Fibroblast of lung (primary cell): ENCODE measurements around the gene LRRC49. TPM values are rescaled to one million over a fixed set of nuclear protein-coding genes. Genes with fewer than 3 reads are reported as not detected.

Experiments used
- DNase-seq, 2 donors: peaks; one replicate each; pipeline versions ENCODE4 v3.0.0 to v3.0.0-alpha.2; 2010; ENCODE audit warnings: low read depth in 2 of 2
- H2AFZ ChIP-seq: 2 replicates; pipeline ENCODE4 v1.5.1; 2012; ENCODE audit warnings: low read length, control low read depth, inconsistent platforms
- H3K27ac ChIP-seq: 2 replicates; pipeline ENCODE4 v1.5.1; 2011; ENCODE audit warnings: low read length, control low read depth; ENCODE audit not compliant: insufficient read depth
- H3K27me3 ChIP-seq: 2 replicates; pipeline ENCODE4 v1.5.1; 2011; ENCODE audit warnings: mild to moderate bottlenecking, low read length; ENCODE audit not compliant: control insufficient read depth, insufficient read depth
- H3K36me3 ChIP-seq: 2 replicates; pipeline ENCODE4 v1.5.1; 2011; ENCODE audit warnings: low read length; ENCODE audit not compliant: control insufficient read depth, insufficient read depth
- H3K4me1 ChIP-seq: 2 replicates; pipeline ENCODE4 v1.5.1; 2011; ENCODE audit warnings: low read length; ENCODE audit not compliant: control insufficient read depth, insufficient read depth; ENCODE audit errors: extremely low read depth
- H3K4me2 ChIP-seq: 2 replicates; pipeline ENCODE4 v1.5.1; 2011; ENCODE audit warnings: low read length, control low read depth; ENCODE audit not compliant: insufficient read depth; ENCODE audit errors: extremely low read depth
- H3K4me3 ChIP-seq, 4 experiments: fragments of 200-600 bp in 1 of 4; sonication (generic) in 1 of 4; replicated peaks in 1 of 4; 2 replicates each; pipeline ENCODE4 v1.5.1; 2011 to 2016; ENCODE audit warnings: low read length in 4 of 4, low read depth in 3 of 4, mild to moderate bottlenecking in 3 of 4, control low read depth in 2 of 4, inconsistent platforms in 1 of 4, mixed read lengths in 1 of 4; ENCODE audit not compliant: insufficient read depth in 1 of 4; ENCODE audit errors: control extremely low read depth in 1 of 4
- H3K79me2 ChIP-seq: 2 replicates; pipeline ENCODE4 v1.5.1; 2012; ENCODE audit warnings: mild to moderate bottlenecking, low read length, inconsistent platforms; ENCODE audit not compliant: control insufficient read depth, insufficient read depth
- H3K9ac ChIP-seq: 2 replicates; pipeline ENCODE4 v1.5.1; 2011; ENCODE audit warnings: mild to moderate bottlenecking, low read length, control low read depth; ENCODE audit not compliant: insufficient read depth
- H3K9me3 ChIP-seq: 2 replicates; pipeline ENCODE4 v1.5.1; 2012; ENCODE audit warnings: low read depth, low read length; ENCODE audit not compliant: control insufficient read depth, insufficient read depth
- H4K20me1 ChIP-seq: 2 replicates; pipeline ENCODE4 v1.5.1; 2011; ENCODE audit warnings: low read length; ENCODE audit not compliant: control insufficient read depth, insufficient read depth; ENCODE audit errors: extremely low read depth
- EZH2 ChIP-seq: IDR thresholded peaks from 2 replicates; pipeline ENCODE4 v1.5.1; 2012; ENCODE audit warnings: low read length, control low read depth, mild to moderate bottlenecking; ENCODE audit errors: missing control alignments
- polyA plus RNA-seq, 2 donors: library from polyadenylated mRNA; depleted of rRNA in 1 of 2; stranded (reverse) in 1 of 2; unstranded in 1 of 2; fragments of >200 nt; gene quantifications; 2 replicates each; pipeline ENCODE4 v1.2.1, GENCODE V29; 2011 to 2012; ENCODE audit warnings: missing spikeins in 1 of 2
- total RNA-seq: library from RNA; depleted of rRNA; stranded (reverse); fragments of >200 nt; gene quantifications from 2 replicates; pipeline ENCODE4 v1.2.1, GENCODE V29; 2014
- TF ChIP-seq, protein P1 (sequence below), 2 donors: IDR thresholded peaks in 1 of 2; conservative IDR thresholded peaks in 1 of 2; 1 replicate in 1 of 2; 2 replicates in 1 of 2; pipeline ENCODE4 v1.5.1; 2011 to 2012; ENCODE audit warnings: low read length in 2 of 2, control low read depth in 1 of 2, inconsistent platforms in 1 of 2, low read depth in 1 of 2, mild to moderate bottlenecking in 1 of 2

Gene LRRC49
- total and polyA plus RNA-seq, 2 donors (not counting 1 experiment from before 2014, with no cell fraction given) = 10.0 to 31.5 TPM

DNA sequence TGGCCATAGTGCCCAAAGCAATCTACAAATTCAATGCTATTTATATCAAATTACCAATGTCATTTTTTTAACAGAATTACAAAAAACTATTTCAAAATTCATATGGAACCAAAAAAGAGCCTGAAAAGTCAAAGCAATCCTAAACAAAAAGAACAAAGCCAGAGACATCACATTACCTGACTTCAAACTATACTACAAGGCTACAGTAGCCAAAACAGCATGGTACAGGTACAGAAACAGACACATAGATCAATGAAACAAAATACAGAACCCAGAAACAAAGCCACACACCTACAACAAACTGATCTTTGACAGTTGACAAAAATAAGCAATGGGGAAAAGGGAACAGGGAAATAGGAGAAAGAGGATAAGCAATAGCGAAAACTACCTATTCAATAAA, 196.1 kb downstream of the LRRC49 start:
- peaks cover 6% of the 10 kb centered on the region for H3K4me1 ChIP-seq
- no peaks in the 10 kb centered on the region for H3K9me3 ChIP-seq
- no peaks in the 10 kb centered on the region for H3K27me3 ChIP-seq
- H3K4me2 ChIP-seq = no peak overlapping the region
- TF ChIP-seq, protein P1, sequence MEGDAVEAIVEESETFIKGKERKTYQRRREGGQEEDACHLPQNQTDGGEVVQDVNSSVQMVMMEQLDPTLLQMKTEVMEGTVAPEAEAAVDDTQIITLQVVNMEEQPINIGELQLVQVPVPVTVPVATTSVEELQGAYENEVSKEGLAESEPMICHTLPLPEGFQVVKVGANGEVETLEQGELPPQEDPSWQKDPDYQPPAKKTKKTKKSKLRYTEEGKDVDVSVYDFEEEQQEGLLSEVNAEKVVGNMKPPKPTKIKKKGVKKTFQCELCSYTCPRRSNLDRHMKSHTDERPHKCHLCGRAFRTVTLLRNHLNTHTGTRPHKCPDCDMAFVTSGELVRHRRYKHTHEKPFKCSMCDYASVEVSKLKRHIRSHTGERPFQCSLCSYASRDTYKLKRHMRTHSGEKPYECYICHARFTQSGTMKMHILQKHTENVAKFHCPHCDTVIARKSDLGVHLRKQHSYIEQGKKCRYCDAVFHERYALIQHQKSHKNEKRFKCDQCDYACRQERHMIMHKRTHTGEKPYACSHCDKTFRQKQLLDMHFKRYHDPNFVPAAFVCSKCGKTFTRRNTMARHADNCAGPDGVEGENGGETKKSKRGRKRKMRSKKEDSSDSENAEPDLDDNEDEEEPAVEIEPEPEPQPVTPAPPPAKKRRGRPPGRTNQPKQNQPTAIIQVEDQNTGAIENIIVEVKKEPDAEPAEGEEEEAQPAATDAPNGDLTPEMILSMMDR (conservative IDR thresholded peaks at IDR 0.05 in 1 of 2, IDR thresholded peaks at IDR 0.05 in 1 of 2; ENCODE audit: low read depth in 1 of 2, low read length in 2 of 2) = no peak
- TF ChIP-seq EZH2 = no peak
- H3K36me3 ChIP-seq = no peaks in the 10 kb centered on the region
- no peak overlapping the region for H3K4me3 ChIP-seq
- H3K27ac ChIP-seq = no peak overlapping the region
- H2AFZ ChIP-seq = no peak overlapping the region
- H4K20me1 ChIP-seq = no peaks in the 10 kb centered on the region
- H3K79me2 ChIP-seq = no peaks in the 10 kb centered on the region
- no peak for DNase-seq
- H3K9ac ChIP-seq = no peak overlapping the region

DNA sequence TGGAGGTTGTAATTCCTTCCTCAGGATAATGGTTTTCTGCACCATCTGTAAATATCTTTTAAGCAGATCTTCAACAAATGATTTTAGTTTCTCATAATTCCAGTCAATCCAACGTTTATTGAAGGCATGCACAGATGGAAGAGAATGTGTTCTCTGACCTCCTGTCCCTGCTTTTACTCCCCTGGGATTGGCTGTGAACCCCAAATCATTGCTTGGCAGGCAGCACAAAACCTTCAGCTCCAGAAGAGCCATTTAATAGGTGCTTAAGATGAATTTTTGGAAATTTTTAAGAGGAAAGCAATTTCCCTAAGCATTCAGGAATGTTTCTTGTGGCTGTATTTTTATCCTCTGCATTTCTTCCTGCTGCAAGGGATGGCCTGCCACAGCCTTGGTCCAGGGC, 197.2 kb downstream of the LRRC49 start:
- DNase-seq = no peak
- Histone ChIP-seq H3K4me1 (peaks cover 6% of the 10 kb centered on the region), H3K9me3 (no peaks in the 10 kb centered on the region), H3K79me2 (no peaks in the 10 kb centered on the region), H3K4me2 (no peak overlapping the region), H3K27me3 (no peaks in the 10 kb centered on the region), H2AFZ (no peak overlapping the region), H3K36me3 (no peaks in the 10 kb centered on the region), H4K20me1 (no peaks in the 10 kb centered on the region), H3K9ac (no peak overlapping the region), H3K27ac (no peak overlapping the region), H3K4me3 (no peak overlapping the region)
- TF ChIP-seq, protein P1 (conservative IDR thresholded peaks at IDR 0.05 in 1 of 2, IDR thresholded peaks at IDR 0.05 in 1 of 2; ENCODE audit: low read depth in 1 of 2, low read length in 2 of 2) = no peak
- TF ChIP-seq EZH2 = no peak

DNA sequence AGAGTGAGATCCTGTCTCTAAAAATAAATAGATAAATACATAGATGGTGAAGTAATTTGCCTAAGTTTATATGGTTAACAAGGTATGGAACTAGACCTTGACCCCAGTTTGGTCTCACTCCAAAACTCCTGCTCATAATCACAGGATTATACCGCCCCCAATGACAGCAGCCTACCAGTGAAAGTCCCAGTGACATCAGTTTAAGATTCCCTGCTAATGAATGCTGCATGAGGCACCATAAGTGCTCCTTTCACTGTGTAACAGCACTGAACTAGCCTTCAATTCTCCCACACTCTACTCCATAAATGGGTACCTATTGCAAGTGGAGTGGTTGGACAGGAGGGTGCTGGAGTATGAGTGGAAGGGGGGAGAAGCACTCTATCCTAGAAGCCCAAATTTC, 199.0 kb downstream of the LRRC49 start:
- Histone ChIP-seq H3K36me3 (no peaks in the 10 kb centered on the region), H3K4me1 (peaks cover 6% of the 10 kb centered on the region), H3K9ac (no peak overlapping the region), H3K79me2 (no peaks in the 10 kb centered on the region), H3K9me3 (no peaks in the 10 kb centered on the region), H2AFZ (no peak overlapping the region), H4K20me1 (no peaks in the 10 kb centered on the region), H3K4me2 (no peak overlapping the region), H3K27ac (no peak overlapping the region), H3K27me3 (no peaks in the 10 kb centered on the region), H3K4me3 (no peak overlapping the region)
- peak in 1 of 2 donors; percentile 30 for DNase-seq
- no peak for TF ChIP-seq EZH2
- TF ChIP-seq, protein P1 (conservative IDR thresholded peaks at IDR 0.05 in 1 of 2, IDR thresholded peaks at IDR 0.05 in 1 of 2; ENCODE audit: low read depth in 1 of 2, low read length in 2 of 2) = no peak
